ENCODE measurements around the gene PRIM2.
"Not testable (repeated sequence)": the region's sequence is repeated elsewhere in the genome, so short reads cannot be mapped to it uniquely, and the experiment has no call there.

The PRIM2 gene

DNA sequence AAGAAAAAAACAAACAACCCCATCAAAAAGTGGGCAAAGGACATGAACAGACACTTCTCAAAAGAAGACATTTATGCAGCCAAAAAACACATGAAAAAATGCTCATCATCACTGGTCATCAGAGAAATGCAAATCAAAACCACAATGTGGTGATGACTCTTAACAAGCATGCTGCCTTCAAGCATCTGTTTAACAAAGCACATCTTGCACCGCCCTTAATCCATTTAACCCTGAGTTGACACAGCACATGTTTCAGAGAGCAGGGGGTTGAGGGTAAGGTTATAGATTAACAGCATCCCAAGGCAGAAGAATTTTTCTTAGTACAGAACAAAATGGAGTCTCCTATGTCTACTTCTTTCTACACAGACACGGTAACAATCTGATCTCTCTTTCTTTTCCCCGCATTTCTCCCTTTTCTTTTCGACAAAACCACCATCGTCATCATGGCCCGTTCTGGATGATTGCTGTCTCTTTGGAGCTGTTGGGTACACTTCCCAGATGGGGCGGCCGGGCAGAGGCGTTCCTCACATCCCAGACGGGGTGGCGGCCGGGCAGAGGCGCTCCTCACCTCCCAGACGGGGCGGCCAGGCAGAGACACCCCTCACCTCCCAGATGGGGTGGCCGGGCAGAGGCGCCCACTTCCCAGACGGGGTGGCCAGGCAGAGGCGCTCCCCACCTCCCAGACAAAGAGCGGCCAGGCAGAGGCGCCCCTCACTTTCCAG is 7.2 kb upstream of the PRIM2 start:
- not testable (repeated sequence) for DNase-seq

DNA sequence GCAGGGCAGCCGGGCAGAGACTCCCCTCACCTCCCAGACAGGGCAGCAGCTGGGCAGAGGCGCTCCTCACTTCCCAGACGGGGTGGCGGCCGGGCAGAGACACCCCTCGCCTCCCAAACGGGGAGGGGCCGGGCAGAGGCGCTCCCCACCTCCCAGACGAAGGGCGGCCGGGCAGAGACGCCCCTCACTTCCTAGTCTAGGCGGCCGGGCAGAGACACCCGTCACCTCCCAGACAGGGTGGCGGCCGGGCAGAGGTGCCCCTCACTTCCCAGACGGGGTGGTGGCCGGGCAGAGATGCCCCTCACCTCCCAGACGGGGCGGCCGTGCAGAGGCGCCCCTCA is 6.6 kb upstream of the PRIM2 start:
- no peak for DNase-seq

DNA sequence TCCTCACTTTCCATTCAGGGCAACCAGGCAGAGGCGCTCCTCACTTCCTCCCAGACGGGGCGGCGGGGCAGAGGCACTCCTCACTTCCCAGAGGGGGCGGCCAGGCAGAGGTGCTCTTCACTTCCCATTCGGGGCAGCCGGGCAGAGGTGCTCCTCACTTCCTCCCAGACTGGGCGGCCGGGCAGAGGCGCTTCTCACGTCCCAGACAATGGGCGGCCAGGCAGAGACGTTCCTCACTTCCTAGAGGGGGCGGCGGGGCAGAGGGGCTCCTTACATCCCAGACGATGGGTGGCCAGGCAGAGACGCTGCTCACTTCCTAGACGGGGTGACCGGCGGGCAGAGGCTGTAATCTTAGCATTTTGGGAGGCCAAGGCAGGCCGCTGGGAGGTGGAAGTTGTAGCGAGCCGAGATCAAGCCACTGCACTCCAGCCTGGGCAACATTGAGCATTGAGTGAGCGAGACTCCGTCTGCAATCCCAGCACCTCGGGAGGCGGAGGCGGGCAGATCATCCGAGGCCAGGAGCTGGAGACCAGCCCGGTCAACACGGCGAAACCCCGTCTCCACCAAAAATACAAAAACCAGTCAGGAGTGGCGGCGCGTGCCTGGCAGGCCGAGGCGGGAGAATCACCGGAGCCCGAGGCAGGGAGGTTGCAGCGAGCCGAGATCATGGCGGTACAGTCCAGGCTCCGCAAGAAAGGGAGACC is 6.0 kb upstream of the PRIM2 start:
- not testable (repeated sequence) for DNase-seq

DNA sequence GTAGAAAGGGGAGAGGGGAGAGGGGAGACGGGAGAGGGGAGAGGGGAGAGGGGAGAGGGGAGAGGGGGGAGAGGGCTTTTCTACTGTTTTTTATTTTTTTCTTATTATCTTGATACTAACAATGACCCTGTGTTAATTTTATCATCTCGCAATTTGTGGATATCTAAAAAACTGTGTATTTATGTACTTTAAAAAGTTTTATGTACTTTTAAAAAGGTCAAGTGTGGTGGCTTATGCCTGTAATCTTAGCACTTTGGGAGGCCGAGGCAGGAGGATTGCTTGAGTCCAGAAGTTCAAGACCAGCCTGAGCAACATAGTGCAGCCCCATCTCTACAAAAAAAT is 5.5 kb upstream of the PRIM2 start:
- no peak for DNase-seq

DNA sequence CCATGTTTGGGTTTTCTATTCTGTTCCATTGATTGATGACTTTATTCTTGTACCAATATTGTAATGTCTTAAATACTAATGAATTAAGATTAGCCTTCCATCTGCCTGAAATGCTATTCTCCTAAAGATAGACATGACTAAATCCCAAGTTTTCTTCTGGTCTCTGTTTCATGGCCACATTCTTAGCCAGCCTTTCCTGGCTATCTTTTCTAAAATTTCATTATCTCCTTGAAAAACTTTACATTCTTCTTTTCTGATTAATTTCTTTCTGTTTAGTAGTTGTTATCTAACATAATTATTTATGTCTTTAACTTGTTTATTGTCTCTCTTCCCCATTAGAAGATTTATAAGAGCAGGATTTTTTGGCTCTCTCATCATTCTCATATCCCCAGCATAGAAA is 4.4 kb upstream of the PRIM2 start:
- DNase-seq: no peak

DNA sequence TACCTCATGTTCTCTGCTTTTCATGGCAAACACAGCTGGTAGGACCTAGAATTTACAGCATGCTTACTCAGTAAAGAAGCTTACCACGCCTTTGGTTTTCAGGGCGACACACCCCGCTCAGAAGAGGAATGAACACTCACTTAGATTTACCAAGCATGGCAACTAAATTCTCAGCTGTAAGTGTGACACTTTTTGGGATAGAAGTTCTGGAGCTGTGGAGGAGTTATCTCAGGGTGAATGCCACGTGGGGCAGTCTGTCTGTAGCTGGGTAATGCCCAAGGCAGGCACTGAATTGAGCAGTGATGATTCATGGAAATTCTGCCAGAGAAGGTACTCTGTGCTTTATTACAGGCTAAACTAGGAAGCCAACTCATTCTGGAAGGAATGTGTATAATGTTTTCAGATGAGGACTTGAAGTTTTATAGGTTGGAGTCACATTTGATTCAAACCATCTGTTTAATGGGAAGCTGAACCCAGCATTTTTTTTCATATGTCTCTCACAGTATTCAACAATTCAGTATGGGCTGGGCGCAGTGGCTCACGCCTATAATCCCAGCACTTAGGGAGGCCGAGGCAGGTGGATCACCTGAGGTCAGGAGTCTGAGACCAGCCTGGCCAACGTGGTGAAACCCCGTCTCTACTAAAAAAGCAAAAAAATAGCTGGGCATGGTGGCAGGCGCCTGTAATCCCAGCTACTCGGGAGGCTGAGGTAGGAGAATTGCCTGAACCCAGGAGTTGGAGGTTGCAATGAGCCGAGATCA is 3.5 kb upstream of the PRIM2 start:
- DNase-seq: peak; percentile 99

DNA sequence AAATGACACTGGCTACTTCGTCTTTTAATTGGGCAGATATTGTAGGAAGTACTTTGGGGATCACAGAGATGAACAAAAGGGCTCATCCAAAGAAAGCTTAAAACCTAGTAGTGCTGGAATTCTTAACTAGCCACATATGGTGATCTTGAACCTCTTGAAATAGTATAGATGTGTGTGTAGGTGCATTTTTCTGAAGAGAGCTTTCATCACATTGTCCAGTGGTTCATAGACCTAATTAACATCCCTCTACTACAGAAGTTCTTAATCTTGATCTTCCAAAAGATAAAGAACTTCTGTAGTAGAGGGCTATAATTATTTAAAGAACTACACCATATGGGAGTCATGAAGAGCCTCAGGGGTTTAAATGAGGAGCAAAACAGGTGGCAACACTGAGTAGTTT is 2.3 kb upstream of the PRIM2 start:
- no peak for DNase-seq

DNA sequence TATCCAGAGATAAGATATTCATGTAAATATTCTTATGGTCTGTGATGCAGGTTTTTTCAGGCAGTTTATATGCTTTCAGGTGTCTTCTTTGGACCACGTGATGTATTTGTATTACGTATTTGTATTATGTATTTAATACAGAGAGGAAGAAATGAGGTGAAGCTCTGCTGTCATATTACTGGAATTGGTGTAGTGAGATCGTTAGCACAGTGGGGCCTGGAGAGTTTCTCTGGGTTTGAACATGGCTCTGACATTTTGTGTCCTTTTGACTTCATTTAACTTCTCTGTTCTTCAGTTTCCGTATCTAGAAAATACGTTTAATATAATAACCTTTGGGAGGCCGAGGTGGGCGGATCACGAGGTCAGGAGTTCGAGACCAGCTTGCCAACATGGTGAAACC is 1.6 kb upstream of the PRIM2 start:
- DNase-seq: no peak

DNA sequence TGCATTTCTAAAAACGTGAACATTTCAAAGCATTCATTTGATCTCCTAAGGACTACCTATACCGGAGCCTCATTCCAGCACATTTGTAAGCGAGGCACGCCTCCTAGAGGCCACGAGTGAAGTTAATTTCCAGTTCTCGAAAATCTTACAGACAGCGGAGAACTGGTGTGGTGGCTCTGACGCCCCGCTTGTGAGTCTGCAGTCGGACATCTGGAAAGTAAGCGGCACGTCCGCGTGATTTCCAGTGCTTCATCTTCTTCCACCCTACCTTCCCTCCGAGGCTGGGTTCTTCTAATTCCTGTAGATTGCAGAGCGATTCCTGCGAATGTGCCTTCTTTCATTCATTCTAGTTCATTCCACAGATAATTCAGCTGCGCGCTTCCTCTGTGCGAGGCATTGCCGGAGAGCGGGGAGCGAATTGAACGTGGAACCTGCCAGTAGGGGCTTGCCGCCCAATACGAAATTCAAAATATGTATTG is 810 bp upstream of the PRIM2 start:
- DNase-seq: peak; percentile 88

DNA sequence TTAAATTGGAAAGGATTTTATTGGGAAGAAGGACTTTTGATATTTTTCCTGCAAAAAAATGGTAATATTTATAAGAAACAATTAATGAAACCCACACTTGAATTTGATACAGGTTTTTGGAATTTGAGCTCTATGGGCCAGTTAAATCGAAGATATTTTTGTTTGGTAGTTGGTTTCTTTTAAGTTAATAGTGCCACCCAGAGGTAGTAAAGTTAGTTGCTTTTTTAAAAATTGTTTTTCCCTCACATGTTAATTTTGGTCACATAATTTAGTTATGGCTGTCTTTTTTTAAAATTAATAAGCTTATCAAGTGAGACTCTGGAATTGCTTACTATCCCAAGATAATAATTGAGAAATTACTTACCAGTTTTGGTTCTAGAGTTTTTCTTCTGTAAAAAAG is 7.1 kb downstream of the PRIM2 start:
- DNase-seq: no peak

DNA sequence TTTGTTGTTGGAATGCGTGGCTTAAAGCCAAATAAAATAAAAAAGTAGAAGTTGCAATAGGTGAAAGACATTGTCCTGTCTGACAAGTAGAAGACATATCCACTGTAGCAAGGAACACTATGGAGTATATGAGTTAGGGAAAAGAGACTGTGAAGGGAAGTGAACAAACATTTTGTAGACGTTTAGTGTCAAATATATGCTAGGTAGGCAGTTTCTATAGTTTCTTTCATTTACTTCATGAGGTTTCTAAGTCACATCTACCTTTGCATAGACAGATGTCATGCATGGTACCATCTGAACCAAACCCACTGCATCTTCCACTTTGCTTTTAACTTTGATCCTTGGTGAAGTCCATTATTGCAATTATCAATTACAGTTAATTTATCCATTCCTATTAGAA is 9.9 kb downstream of the PRIM2 start:
- DNase-seq: no peak

DNA sequence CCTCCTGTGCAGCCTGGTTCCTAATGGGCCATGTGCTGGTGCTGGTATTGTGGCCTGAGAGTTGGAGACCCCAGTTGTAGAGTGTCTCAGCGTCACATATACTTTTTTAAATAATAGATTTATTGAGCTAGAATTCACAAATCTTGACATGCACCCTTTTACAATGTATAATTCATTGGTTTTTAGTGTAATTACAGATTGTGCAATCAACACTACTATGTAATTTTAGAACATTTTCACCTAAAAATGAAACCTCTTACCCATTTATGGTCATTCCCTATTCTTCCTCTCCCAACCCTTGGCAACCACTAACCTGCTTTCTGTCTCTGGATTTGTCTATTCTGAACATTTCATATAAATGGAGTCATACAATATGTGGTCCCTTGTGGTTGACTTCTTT is 10.6 kb downstream of the PRIM2 start:
- no peak for DNase-seq

DNA sequence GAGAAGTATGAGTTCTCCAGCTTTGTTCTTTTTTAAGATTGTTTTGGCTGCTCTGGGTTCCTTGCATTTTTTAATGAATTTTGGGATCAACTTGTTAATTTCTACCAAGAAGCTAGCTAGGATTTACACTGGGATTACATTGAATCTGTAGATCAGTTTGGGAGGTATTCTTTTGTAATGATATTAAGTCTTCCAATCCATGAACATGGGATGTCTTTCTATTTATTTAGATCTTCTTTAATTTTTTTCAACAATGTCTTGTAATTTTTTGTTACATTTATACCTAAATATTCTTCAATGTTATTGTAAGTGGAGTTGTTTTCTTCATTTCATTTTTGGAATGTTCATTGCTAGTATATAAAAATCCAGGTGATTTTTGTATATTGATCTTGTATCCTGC is 12.5 kb downstream of the PRIM2 start:
- DNase-seq: no peak

DNA sequence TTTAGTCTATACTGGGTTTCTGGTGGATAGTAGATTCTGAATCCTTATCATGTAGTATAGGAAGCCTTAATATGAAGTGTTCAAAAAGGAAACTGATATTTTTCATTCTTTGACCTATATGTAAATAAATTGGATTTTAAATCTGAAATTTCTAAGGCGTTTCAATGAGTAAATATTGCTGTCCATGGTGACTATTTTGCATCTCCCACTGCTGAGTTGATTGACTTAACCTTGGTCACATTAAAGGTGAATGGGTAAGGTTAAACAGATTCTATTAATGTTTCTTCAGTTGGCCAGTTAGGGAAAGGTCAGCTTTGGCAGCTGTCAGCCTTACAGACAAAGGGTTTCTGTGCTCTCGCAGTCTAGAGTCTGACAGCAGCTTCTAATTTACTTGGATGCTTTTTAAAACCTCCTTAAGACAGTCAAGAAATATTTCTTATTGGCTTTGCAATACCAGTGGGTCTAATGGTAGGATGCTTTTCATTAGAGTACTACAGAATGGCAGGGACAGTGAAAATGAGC is 24.8 kb downstream of the PRIM2 start:
- DNase-seq: no peak

DNA sequence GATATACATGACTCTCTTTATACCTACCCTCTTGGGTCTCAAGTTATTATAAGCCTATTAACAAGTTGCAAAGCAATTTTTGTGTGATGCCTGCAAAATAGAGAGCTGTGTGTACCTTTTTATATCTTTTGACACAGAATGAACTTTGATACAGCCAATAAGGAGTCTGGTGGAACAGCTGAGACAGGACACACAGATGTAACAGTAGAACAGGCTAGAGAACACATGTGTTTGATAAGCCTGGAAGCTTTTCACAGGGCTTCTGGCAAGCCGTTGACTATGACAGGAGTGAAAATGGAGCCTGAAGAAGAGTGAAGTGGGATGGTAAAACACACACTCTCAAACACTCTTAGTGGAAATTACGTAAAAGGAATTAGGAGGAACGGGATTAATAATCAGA is 25.9 kb downstream of the PRIM2 start:
- DNase-seq: not testable (repeated sequence)

DNA sequence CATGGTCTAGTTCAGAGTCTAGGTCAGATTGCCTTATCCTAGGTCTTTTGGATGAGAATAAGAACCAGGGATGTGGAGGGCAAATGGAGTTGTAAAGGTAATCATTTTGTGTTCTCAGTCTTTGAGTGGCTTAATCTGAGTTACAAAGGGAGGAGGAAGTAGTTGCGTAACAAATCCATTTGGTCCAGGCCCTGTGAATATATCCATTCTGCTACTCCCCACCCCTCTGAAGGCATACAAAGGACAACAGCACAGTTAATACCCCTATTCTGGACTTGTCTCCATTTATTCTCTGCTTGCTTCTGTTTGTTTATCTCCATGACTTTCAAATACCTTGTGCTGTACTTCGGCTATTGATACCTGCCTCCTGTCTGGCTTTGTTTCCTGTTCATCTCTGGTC is 29.3 kb downstream of the PRIM2 start:
- DNase-seq: not testable (repeated sequence)

DNA sequence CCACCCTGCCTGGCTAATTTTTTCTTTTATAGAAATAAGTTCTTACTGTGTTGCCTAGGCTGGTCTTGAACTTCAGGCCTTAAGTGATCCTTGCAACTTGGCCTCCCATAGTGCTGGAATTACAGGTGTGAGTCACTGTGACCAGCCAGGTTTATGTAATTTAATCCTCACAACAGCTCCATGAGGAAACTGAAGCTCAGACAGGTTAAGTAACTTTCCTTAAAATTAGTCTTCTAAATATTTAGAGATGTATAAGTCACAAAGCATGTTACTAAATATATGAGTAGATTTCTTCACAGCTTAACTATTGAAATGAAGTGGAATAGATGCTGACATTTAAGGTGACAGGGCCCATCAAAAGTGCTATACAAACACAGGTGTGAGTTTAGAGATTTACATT is 30.2 kb downstream of the PRIM2 start:
- DNase-seq: not testable (repeated sequence)

DNA sequence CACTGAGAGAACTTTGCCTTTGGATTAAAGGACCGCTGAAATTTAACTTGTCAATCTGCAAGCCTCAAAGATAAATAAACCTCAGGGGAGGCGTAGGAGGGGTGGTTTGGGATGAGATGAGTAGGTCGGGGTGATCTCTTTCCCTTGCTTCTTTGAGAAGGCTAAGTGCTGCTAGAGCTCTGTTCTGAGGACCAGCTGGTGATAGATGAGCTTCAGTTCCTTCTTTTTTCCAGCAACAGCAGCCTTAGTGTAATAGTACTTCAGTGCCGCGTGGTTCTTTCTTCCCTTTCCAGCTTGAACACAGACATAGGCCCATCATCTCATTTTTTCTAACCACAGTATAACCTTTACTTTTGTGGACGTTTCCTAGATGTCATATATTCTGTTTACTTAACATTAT is 33.0 kb downstream of the PRIM2 start:
- DNase-seq: not testable (repeated sequence)

DNA sequence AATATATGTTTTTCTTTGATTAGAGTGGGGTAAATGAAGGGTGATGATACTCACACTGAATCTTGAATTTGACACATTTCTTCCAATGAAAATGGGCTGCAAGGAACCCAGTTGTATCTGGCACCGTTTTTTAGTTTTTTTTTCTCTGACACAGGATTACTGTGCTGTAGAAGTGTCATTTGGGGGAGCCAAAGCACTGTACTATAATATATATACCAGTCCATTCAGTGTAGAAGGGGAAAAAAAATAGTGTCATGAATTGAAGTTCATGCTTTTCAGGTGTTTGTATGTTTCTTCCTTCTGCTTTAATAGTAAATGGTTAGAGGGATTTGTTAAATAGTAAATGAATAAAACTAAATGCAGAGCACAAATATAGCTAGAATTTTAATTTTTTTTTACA is 35.2 kb downstream of the PRIM2 start:
- DNase-seq: not testable (repeated sequence)

DNA sequence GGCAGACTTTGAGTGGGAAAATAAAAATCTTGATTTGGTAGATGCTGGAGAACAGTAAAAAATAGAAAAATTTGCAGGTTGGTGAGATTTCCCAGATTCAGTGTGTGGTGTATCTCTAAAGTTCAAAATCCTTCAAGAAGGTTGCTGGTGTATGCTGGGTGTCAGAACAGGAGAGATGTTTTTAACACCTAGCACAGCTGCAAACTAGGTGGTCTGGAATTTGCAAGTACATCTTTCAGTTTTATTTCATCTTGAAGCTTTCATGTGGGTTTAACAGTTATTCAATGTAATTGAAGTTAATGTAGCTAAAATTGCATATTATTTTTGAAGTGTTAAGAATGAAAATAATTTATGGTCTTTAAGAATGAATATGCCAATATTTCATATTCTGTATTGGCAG is 40.9 kb downstream of the PRIM2 start:
- DNase-seq: not testable (repeated sequence)

DNA sequence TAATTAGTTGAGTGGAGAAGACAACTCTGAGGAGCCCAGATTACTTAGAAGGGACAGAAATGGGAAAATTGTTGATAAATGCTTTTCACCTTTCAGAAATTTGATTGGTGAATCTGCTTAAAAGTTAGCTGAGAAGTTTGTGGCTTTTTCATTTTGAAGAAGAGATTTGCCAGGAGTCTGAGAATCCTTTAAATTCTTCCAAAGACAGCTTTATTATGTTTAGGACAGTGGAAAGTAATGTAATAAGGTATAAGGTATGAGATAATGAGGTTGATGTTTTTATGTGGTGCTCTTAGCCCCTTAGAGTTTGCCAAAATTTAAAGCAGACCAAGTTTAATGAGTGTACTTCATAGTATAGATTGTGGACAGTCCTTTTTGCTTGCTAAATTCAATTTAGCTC is 42.3 kb downstream of the PRIM2 start:
- not testable (repeated sequence) for DNase-seq

DNA sequence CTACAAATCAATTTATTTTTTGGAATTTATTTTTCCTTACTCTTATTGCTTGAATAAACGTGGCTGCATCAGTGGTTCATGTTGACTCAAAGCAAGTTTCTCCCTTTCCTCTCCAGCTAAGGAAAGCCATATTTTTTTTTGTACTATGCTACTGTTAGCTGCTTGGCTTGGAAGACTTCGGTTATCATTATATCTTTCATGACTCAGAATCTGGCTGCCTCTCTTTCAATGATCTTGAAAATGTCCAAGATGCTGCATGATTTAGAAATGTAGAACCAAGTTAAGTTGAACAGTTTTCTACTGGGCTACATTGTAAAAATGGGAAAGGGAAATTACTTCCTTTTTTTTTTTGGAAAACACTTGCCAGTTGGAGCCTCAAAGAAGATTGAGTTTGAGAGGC is 44.9 kb downstream of the PRIM2 start:
- peak; percentile 2 for DNase-seq

DNA sequence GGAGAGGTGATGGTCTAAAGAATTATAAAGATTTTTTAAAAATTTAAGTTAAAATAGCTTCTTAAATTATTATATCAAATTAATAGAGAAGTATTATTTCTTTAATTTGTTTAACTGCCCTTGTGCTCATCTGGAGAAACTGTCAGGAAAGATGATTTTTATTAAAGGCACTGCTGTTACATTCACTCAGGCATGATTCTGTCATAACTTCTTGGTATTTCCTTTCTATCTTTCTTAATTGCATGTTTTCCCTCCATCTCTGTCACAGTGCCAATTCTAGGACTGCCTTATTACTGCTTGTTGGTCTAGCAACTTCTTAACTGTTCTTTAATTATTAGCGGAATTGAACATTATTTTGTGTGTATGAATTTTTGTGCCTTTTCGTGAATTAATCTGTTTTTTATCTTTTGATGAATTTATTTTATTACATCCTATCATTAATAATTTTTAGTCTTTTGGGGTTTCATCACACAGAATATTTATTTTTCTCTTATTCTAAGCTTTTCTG is 47.7 kb downstream of the PRIM2 start:
- DNase-seq: peak; percentile 11
